Right lobe of liver (tissue), 6 donors: ENCODE results near the gene SH3RF3. TPM values are rescaled to one million over a fixed set of nuclear protein-coding genes. Genes with fewer than 3 reads are reported as not detected.

ENCODE experiments used
- ATAC-seq, 4 donors: fragments of 200-7000 bp; cut with Tn5 transposase; one replicate each; pipeline ENCODE4 v1.9.1; 2020; ENCODE audit warnings: mild to moderate bottlenecking in 4 of 4, moderate library complexity in 4 of 4
- DNase-seq, 3 donors: peaks; one replicate each; pipeline ENCODE4 v3.0.0-alpha.2; 2020
- H3K27ac ChIP-seq, 3 donors: fragments of 200-600 bp; one replicate each; pipeline ENCODE4 v1.8.0; 2022
- H3K27me3 ChIP-seq, 2 donors: fragments of 200-600 bp; one replicate each; pipeline ENCODE4 v1.8.0; 2022
- H3K36me3 ChIP-seq, 4 donors: fragments of 200-600 bp; sonication (generic) in 1 of 4; one replicate each; pipeline versions ENCODE4 v1.5.1 to v1.8.0; 2017 to 2022; ENCODE audit warnings: control low read depth in 1 of 4
- H3K4me1 ChIP-seq, 4 donors: fragments of 200-600 bp; sonication (generic) in 1 of 4; one replicate each; pipeline versions ENCODE4 v1.5.1 to v1.8.0; 2017 to 2022; ENCODE audit warnings: control low read depth in 1 of 4
- H3K4me3 ChIP-seq, 3 donors: fragments of 200-600 bp; one replicate each; pipeline ENCODE4 v1.8.0; 2022
- H3K9me3 ChIP-seq, 4 donors: fragments of 200-600 bp; sonication (generic) in 1 of 4; one replicate each; pipeline versions ENCODE4 v1.5.1 to v1.8.0; 2017 to 2022; ENCODE audit warnings: control low read depth in 1 of 4
- POLR2A ChIP-seq: fragments of 450-650 bp; IDR thresholded peaks from one replicate; pipeline ENCODE4 v1.6.1; 2017; ENCODE audit warnings: antibody characterized with exemption, mild to moderate bottlenecking
- WGBS: methylation state at CpG from one replicate; pipeline ENCODE4 v1.1.6; 2018; ENCODE audit warnings: low coverage, low lambda C conversion rate; ENCODE audit not compliant: insufficient coverage; ENCODE audit errors: missing lambda C conversion rate; 5-methylcytosine and 5-hydroxymethylcytosine counted together
- intact Hi-C, 2 donors: fragments of 100-400 bp; cut with DNase I; formaldehyde crosslinking; loops; one replicate each; pipeline versions ENCODE4 v1.11.2 to v1.14.1; 2022
- total RNA-seq, 6 experiments: library from RNA; depleted of rRNA in 2 of 6; stranded (reverse); fragments of >200 nt in 2 of 6; fragmentation: NEBNext Ultra II Directional in 3 of 6; extraction: Animal tissue kit (Norgen Biotek cat#: 25700) in 3 of 6; gene quantifications; one replicate each; pipeline versions ENCODE4 v1.1.0 to v1.2.4, GENCODE V29; 2016 to 2023
- TF ChIP-seq, protein P1 (sequence below), 4 donors: fragments of 200-600 bp in 3 of 4; fragments of 450-650 bp in 1 of 4; IDR thresholded peaks; one replicate each; pipeline versions ENCODE4 v1.5.1 to v1.8.0; 2016 to 2022; ENCODE audit warnings: antibody characterized with exemption in 4 of 4, mild to moderate bottlenecking in 2 of 4
- donor health status: DM: no; HTN: yes; CAD: no.
- donor health status: DM: no; HTN: no; CAD: no.
- donor health status: DM: no; HTN: no; CAD: no.
- donor health status: DM: no; HTN: yes; CAD: no.
- donor health status: DM: no; HTN: yes; CAD: no.

The SH3RF3 gene
- total RNA-seq, 6 experiments from 2014 or later, result 0.68 to 1.6 (median 1.2) TPM

- peaks cover 0 to 30% (median 2%) of the 10 kb centered on the region in 4 donors for H3K4me1 ChIP-seq
- H3K4me3 ChIP-seq, result no peak overlapping the region
- no peak for TF ChIP-seq POLR2A
- TF ChIP-seq, protein P1, sequence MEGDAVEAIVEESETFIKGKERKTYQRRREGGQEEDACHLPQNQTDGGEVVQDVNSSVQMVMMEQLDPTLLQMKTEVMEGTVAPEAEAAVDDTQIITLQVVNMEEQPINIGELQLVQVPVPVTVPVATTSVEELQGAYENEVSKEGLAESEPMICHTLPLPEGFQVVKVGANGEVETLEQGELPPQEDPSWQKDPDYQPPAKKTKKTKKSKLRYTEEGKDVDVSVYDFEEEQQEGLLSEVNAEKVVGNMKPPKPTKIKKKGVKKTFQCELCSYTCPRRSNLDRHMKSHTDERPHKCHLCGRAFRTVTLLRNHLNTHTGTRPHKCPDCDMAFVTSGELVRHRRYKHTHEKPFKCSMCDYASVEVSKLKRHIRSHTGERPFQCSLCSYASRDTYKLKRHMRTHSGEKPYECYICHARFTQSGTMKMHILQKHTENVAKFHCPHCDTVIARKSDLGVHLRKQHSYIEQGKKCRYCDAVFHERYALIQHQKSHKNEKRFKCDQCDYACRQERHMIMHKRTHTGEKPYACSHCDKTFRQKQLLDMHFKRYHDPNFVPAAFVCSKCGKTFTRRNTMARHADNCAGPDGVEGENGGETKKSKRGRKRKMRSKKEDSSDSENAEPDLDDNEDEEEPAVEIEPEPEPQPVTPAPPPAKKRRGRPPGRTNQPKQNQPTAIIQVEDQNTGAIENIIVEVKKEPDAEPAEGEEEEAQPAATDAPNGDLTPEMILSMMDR (IDR thresholded peaks at IDR 0.05), result peak in 2 of 4 donors; percentile 8 to 22
- H3K27ac ChIP-seq, result no peak overlapping the region
- H3K36me3 ChIP-seq, result no peaks in the 10 kb centered on the region
- H3K9me3 ChIP-seq, result no peaks in the 10 kb centered on the region
- WGBS, result 43% methylated on average over 8 of the region's 20 CpGs
- ATAC-seq (peak; percentile 72 to 86 (median 76)), DNase-seq (peak; percentile 71 to 82 (median 80))
- intact Hi-C loops, result no loop called here
- no peaks in the 10 kb centered on the region for H3K27me3 ChIP-seq
Measured at GRCh38 chr2:109448946-109449788, 320.2 kb downstream of the SH3RF3 start.

- Histone ChIP-seq H3K4me3 (no peak overlapping the region), H3K36me3 (no peaks in the 10 kb centered on the region), H3K27me3 (no peaks in the 10 kb centered on the region), H3K9me3 (no peaks in the 10 kb centered on the region), H3K27ac (no peak overlapping the region), H3K4me1 (peaks cover 0 to 31% (median 2%) of the 10 kb centered on the region in 4 donors)
- DNase-seq (peak in 1 of 3 donors; percentile 58), ATAC-seq (peak in 1 of 4 donors; percentile 29)
- WGBS, result 46% methylated on average over 4 of the region's 12 CpGs
- TF ChIP-seq, protein P1 (IDR thresholded peaks at IDR 0.05), result no peak
- TF ChIP-seq POLR2A, result no peak
- intact Hi-C loops, result no loop called here
Measured at GRCh38 chr2:109450574-109451273, 321.7 kb downstream of the SH3RF3 start.

GRCh38 chr2:109451671-109452070 lies 322.7 kb downstream of the SH3RF3 start:
- intact Hi-C loops, result no loop called here
- Histone ChIP-seq H3K4me1 (peaks cover 0 to 31% (median 2%) of the 10 kb centered on the region in 4 donors), H3K9me3 (no peaks in the 10 kb centered on the region), H3K27ac (no peak overlapping the region), H3K27me3 (no peaks in the 10 kb centered on the region), H3K36me3 (no peaks in the 10 kb centered on the region), H3K4me3 (no peak overlapping the region)
- TF ChIP-seq, protein P1 (IDR thresholded peaks at IDR 0.05), result no peak
- TF ChIP-seq POLR2A, result no peak
- no CpG with 5 or more reads among the region's 6 CpGs for WGBS
- ATAC-seq (no peak), DNase-seq (peak in 1 of 3 donors; percentile 24)

GRCh38 chr2:109452318-109453305 lies 323.6 kb downstream of the SH3RF3 start:
- WGBS, result 98% methylated on average over 9 of the region's 17 CpGs
- TF ChIP-seq, protein P1 (IDR thresholded peaks at IDR 0.05), result no peak
- TF ChIP-seq POLR2A, result no peak
- peaks cover 0 to 31% (median 2%) of the 10 kb centered on the region in 4 donors for H3K4me1 ChIP-seq
- H3K4me3 ChIP-seq, result no peak overlapping the region
- peak overlapping the region in 1 of 3 donors; percentile 47 for H3K27ac ChIP-seq
- intact Hi-C loops, result no loop called here
- DNase-seq, result peak in 1 of 3 donors; percentile 42
- no peaks in the 10 kb centered on the region for H3K9me3 ChIP-seq
- ATAC-seq, result no peak
- H3K36me3 ChIP-seq, result no peaks in the 10 kb centered on the region
- H3K27me3 ChIP-seq, result no peaks in the 10 kb centered on the region
